Endothelial cell of umbilical vein (primary cell): Measurements from ENCODE around the gene PTPRE. TPM values are rescaled to one million over a fixed set of nuclear protein-coding genes. Genes with fewer than 3 reads are reported as not detected.

Source experiments
- BruUV-seq: library from RNA; stranded (reverse); fragments of 400-500 nt; replicated peaks from 2 replicates; lab custom pipeline; 2021; lab: Mats Ljungman, UMichigan
- CTCF ChIA-PET: fragments of 300-600, 350-600 bp; sonication (Branson Sonifier 250); formaldehyde crosslinking; loops from one replicate; lab custom pipeline; 2021; ENCODE audit warnings: antibody characterized with exemption, inconsistent platforms; lab: Charles Lee
- POLR2A ChIA-PET: fragments of 300-600, 350-600 bp; sonication (Branson Sonifier 250); formaldehyde crosslinking; loops from one replicate; lab custom pipeline; 2021; ENCODE audit warnings: antibody characterized with exemption, inconsistent platforms; lab: Charles Lee
- DNase-seq: peaks from one replicate; pipeline ENCODE4 v3.0.0-alpha.2; 2011; ENCODE audit warnings: low read depth, low spot score
- FAIRE-seq: peaks from 2 replicates; lab custom pipeline; 2011; peaks lifted over from hg19 to GRCh38; lab: Jason Lieb, UNC
- H2AFZ ChIP-seq: 2 replicates; pipeline ENCODE4 v1.6.0; 2012; ENCODE audit warnings: low read depth, low read length, control low read depth, inconsistent platforms
- H3K27ac ChIP-seq: 2 replicates; pipeline ENCODE4 v1.5.1; 2011; ENCODE audit warnings: low read depth, mild to moderate bottlenecking, control low read depth, low read length, moderate library complexity; ENCODE audit not compliant: insufficient read depth
- H3K27me3 ChIP-seq, 2 experiments: 2 replicates each; pipeline versions ENCODE4 v1.6.0 to v1.6.1; 2011; ENCODE audit warnings: low read length in 2 of 2, mixed read lengths in 1 of 2; ENCODE audit not compliant: control insufficient read depth in 2 of 2, insufficient read depth in 2 of 2
- H3K36me3 ChIP-seq, 2 experiments: 2 replicates in 1 of 2; 3 replicates in 1 of 2; pipeline ENCODE4 v1.5.1; 2011; ENCODE audit warnings: low read length in 2 of 2, mild to moderate bottlenecking in 1 of 2, moderate library complexity in 1 of 2; ENCODE audit not compliant: control insufficient read depth in 2 of 2, insufficient read depth in 2 of 2; ENCODE audit errors: extremely low read depth in 1 of 2
- H3K4me1 ChIP-seq: 3 replicates; pipeline ENCODE4 v1.5.1; 2011; ENCODE audit warnings: mild to moderate bottlenecking, low read length; ENCODE audit not compliant: control insufficient read depth, insufficient read depth; ENCODE audit errors: extremely low read depth
- H3K4me2 ChIP-seq: 2 replicates; pipeline ENCODE4 v1.6.1; 2011; ENCODE audit warnings: low read length, control low read depth, mixed read lengths; ENCODE audit not compliant: insufficient read depth
- H3K4me3 ChIP-seq, 3 experiments: fragments of 200-600 bp in 1 of 3; sonication (generic), shearing (Covaris generic) in 1 of 3; replicated peaks in 1 of 3; 2 replicates each; pipeline ENCODE4 v1.5.1; 2011 to 2016; ENCODE audit warnings: control low read depth in 3 of 3, low read length in 3 of 3, mild to moderate bottlenecking in 2 of 3, inconsistent platforms in 1 of 3, low read depth in 1 of 3, moderate library complexity in 1 of 3; ENCODE audit not compliant: insufficient read depth in 1 of 3
- H3K79me2 ChIP-seq: 2 replicates; pipeline ENCODE4 v1.6.0; 2012; ENCODE audit warnings: low read length, inconsistent platforms; ENCODE audit not compliant: control insufficient read depth, insufficient read depth
- H3K9ac ChIP-seq: replicated peaks from 2 replicates; pipeline ENCODE3; 2011; ENCODE audit warnings: low read length, control low read depth; ENCODE audit not compliant: insufficient read depth; ENCODE audit errors: extremely low read depth
- H3K9me1 ChIP-seq: replicated peaks from 3 replicates; pipeline ENCODE4 v1.6.0; 2011; ENCODE audit warnings: mild to moderate bottlenecking, low read length; ENCODE audit not compliant: control insufficient read depth, insufficient read depth; ENCODE audit errors: extremely low read depth
- H3K9me3 ChIP-seq: replicated peaks from 2 replicates; pipeline ENCODE4 v1.5.1; 2012; ENCODE audit warnings: low read length, inconsistent platforms; ENCODE audit not compliant: control insufficient read depth, insufficient read depth
- H4K20me1 ChIP-seq: replicated peaks from 2 replicates; pipeline ENCODE3; 2011; ENCODE audit warnings: mild to moderate bottlenecking, low read length; ENCODE audit not compliant: control insufficient read depth, insufficient read depth; ENCODE audit errors: extremely low read depth
- CTCF ChIP-seq, 2 donors: IDR thresholded peaks; 1 replicate in 1 of 2; 2 replicates in 1 of 2; pipeline ENCODE4 v1.5.1; 2011; ENCODE audit warnings: low read length in 2 of 2, mild to moderate bottlenecking in 2 of 2, moderate library complexity in 2 of 2, control low read depth in 1 of 2, inconsistent platforms in 1 of 2, low read depth in 1 of 2; ENCODE audit not compliant: insufficient read depth in 1 of 2; ENCODE audit errors: extremely low read depth in 1 of 2
- EZH2 ChIP-seq: IDR thresholded peaks from 2 replicates; pipeline ENCODE4 v1.6.1; 2012; ENCODE audit warnings: borderline replicate concordance, low read depth, mild to moderate bottlenecking, moderate library complexity, low read length, inconsistent platforms; ENCODE audit not compliant: severe bottlenecking
- FOS ChIP-seq: IDR thresholded peaks from 2 replicates; pipeline ENCODE4 v1.6.1; 2011; ENCODE audit warnings: mild to moderate bottlenecking, low read length, moderate library complexity, borderline replicate concordance; ENCODE audit not compliant: insufficient read depth
- GATA2 ChIP-seq: IDR thresholded peaks from 2 replicates; pipeline ENCODE4 v1.7.0; 2011; ENCODE audit warnings: low read depth, mild to moderate bottlenecking, moderate library complexity, mixed read lengths, low read length; ENCODE audit not compliant: insufficient read length, insufficient read depth
- dilution Hi-C: fragments of 300-500 bp; cut with MboI; formaldehyde crosslinking; loops from one replicate; pipeline ENCODE4 v1.15.0; 2019; ENCODE audit warnings: low sequenced_read_pairs; ENCODE audit not compliant: extremely low pct_ligation_motif_present
- intact Hi-C: fragments of 100-400 bp; cut with micrococcal nuclease; formaldehyde crosslinking; loops from one replicate; pipeline ENCODE4 v1.10.0; 2022
- polyA plus RNA-seq, 4 experiments: library from polyadenylated mRNA; depleted of rRNA in 3 of 4; stranded (reverse) in 3 of 4; unstranded in 1 of 4; fragments of >200 nt; gene quantifications; 2 replicates each; pipeline versions ENCODE4 v1.2.1 to v1.2.3, GENCODE V29; 2011 to 2012; ENCODE audit warnings: missing spikeins in 1 of 4
- total RNA-seq: library from RNA; stranded (reverse); gene quantifications from 2 replicates; pipeline ENCODE4 v1.2.3, GENCODE V29; 2021

PTPRE gene
- total and polyA plus RNA-seq, 2 donors (not counting 3 experiments of a cell fraction or from before 2014, with no cell fraction given), result 37.3 to 116 TPM

GRCh38 chr10:127953876-127954275, 47.0 kb downstream of the PTPRE start:
- BruUV-seq, result no TSS peak
- H3K4me2 ChIP-seq, result no peak overlapping the region
- peaks cover 16% of the 10 kb centered on the region for H3K4me1 ChIP-seq

DNA sequence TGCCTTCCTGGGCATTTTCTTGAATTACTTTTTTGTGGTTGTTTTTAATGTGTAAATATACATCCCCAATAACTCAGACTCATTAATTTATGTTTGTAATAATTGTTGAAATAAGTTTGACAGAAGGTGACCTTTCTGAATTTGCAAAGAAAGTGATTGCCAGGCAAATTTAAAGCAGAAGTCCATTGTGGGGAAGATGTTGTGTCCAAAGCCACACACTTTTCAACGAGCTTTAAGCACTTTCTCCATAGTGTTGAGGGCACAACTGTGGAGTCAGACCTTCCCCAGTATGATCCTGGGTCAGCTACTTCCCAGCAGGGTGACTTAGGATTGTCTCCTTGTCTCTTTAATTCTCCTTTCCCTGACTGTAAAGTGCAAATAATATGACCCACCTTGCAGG, 52.5 kb downstream of the PTPRE start:
- Histone ChIP-seq H3K4me2 (no peak overlapping the region), H4K20me1 (no peaks in the 10 kb centered on the region), H3K27me3 (no peaks in the 10 kb centered on the region), H3K9me1 (no peaks in the 10 kb centered on the region), H3K9ac (no peak overlapping the region), H3K27ac (no peak overlapping the region), H2AFZ (no peak overlapping the region), H3K36me3 (no peaks in the 10 kb centered on the region), H3K4me1 (peaks cover 9% of the 10 kb centered on the region), H3K4me3 (no peak overlapping the region), H3K9me3 (no peaks in the 10 kb centered on the region), H3K79me2 (peaks cover 2% of the 10 kb centered on the region)
- no peak for TF ChIP-seq EZH2
- DNase-seq (no peak), FAIRE-seq (peak; percentile 8)
- no TSS peak for BruUV-seq
- ChIA-PET CTCF (interaction anchor here (1.5 to 2.2 kb wide), 2 partner anchors 18 to 52 kb away, joined by 3 to 7 read pairs; partner anchors contain the start of gene PTPRE), POLR2A (no interaction called here)
- dilution Hi-C loops (no loop called here), intact Hi-C loops (no loop called here)

More at GRCh38 chr10:127953876-127954275, 47.0 kb downstream of the PTPRE start:
- H3K27ac ChIP-seq, result no peak overlapping the region
- H2AFZ ChIP-seq, result no peak overlapping the region
- H3K9ac ChIP-seq, result no peak overlapping the region
- peaks cover 2% of the 10 kb centered on the region for H3K79me2 ChIP-seq
- POLR2A ChIA-PET, result no interaction called here
- no peaks in the 10 kb centered on the region for H3K36me3 ChIP-seq
- FAIRE-seq (no peak), DNase-seq (no peak)
- H3K9me3 ChIP-seq, result no peaks in the 10 kb centered on the region
- CTCF ChIA-PET, result no interaction called here
- H3K4me3 ChIP-seq, result no peak overlapping the region
- no peaks in the 10 kb centered on the region for H3K27me3 ChIP-seq
- dilution Hi-C loops (no loop called here), intact Hi-C loops (no loop called here)
- no peak for TF ChIP-seq GATA2
- no peak for TF ChIP-seq FOS
- TF ChIP-seq CTCF (IDR thresholded peaks at IDR 0.05; ENCODE audit: extremely low read depth in 1 of 2, insufficient read depth in 1 of 2, low read depth in 1 of 2, low read length in 2 of 2), result no peak
- H4K20me1 ChIP-seq, result no peaks in the 10 kb centered on the region
- H3K9me1 ChIP-seq, result no peaks in the 10 kb centered on the region
